Smooth muscle cell (in vitro differentiated cells): ENCODE data around the gene LRRC53. TPM values are rescaled to one million over a fixed set of nuclear protein-coding genes. Genes with fewer than 3 reads are reported as not detected.

Source experiments
- DNase-seq: peaks from one replicate; lab custom pipeline; 2025; ENCODE audit not compliant: unreplicated experiment; lab: John Stamatoyannopoulos, UW
- H2AFZ ChIP-seq: fragments of 200-600 bp; sonication (generic); 2 replicates; pipeline ENCODE4 v1.6.0; 2016; ENCODE audit warnings: antibody characterized with exemption, low read depth, mild to moderate bottlenecking
- H3F3A ChIP-seq: fragments of 200-600 bp; sonication (generic); 2 replicates; pipeline ENCODE4 v1.6.0; 2017; ENCODE audit warnings: antibody characterized with exemption, low read depth
- H3K27ac ChIP-seq: fragments of 200-600 bp; sonication (generic); 2 replicates; pipeline ENCODE4 v1.5.1; 2016; ENCODE audit warnings: low read depth, mild to moderate bottlenecking
- H3K27me3 ChIP-seq: fragments of 200-600 bp; sonication (generic); 2 replicates; pipeline ENCODE4 v1.6.1; 2016; ENCODE audit warnings: low read depth, mild to moderate bottlenecking
- H3K36me3 ChIP-seq: fragments of 200-600 bp; sonication (generic); 2 replicates; pipeline ENCODE4 v1.5.1; 2016; ENCODE audit warnings: low read depth
- H3K4me1 ChIP-seq: fragments of 200-600 bp; sonication (generic); 2 replicates; pipeline ENCODE4 v1.5.1; 2016; ENCODE audit warnings: low read depth
- H3K4me2 ChIP-seq: fragments of 200-600 bp; sonication (generic); 2 replicates; pipeline ENCODE4 v1.6.0; 2016; ENCODE audit warnings: mild to moderate bottlenecking
- H3K4me3 ChIP-seq: fragments of 200-600 bp; sonication (generic); 2 replicates; pipeline ENCODE4 v1.5.1; 2016; ENCODE audit warnings: mild to moderate bottlenecking
- H3K79me2 ChIP-seq: fragments of 200-600 bp; sonication (generic); 2 replicates; pipeline ENCODE4 v1.6.0; 2016; ENCODE audit warnings: low read depth, mild to moderate bottlenecking
- H3K9ac ChIP-seq: fragments of 200-600 bp; sonication (generic); 2 replicates; pipeline ENCODE4 v1.6.0; 2016; ENCODE audit warnings: low read depth
- H3K9me3 ChIP-seq: fragments of 200-600 bp; sonication (generic); replicated peaks from 2 replicates; pipeline ENCODE4 v1.5.1; 2016; ENCODE audit warnings: low read depth
- H4K20me1 ChIP-seq: fragments of 200-600 bp; sonication (generic); 2 replicates; pipeline ENCODE4 v1.6.0; 2016; ENCODE audit warnings: low read depth
- WGBS: methylation state at CpG from one replicate; pipeline ENCODE4 v1.1.7; 2016; ENCODE audit warnings: low lambda C conversion rate; 5-methylcytosine and 5-hydroxymethylcytosine counted together
- polyA plus RNA-seq: library from polyadenylated mRNA; unstranded; fragments of >200 nt; fragmentation: Nextera tagmentation; extraction: Ambion mirVana; gene quantifications from 2 replicates; pipeline ENCODE4 v1.2.1, GENCODE V29; 2016
- total RNA-seq: library from RNA; depleted of rRNA; stranded (reverse); fragments of >200 nt; gene quantifications from 2 replicates; pipeline ENCODE4 v1.2.3, GENCODE V29; 2014
- TF ChIP-seq, protein P1 (sequence below): fragments of 200-600 bp; sonication (generic); IDR thresholded peaks from 2 replicates; pipeline ENCODE4 v1.5.1; 2017; ENCODE audit warnings: borderline replicate concordance, mild to moderate bottlenecking, antibody characterized with exemption; ENCODE audit not compliant: insufficient read depth, poor library complexity, severe bottlenecking

The LRRC53 gene
- total and polyA plus RNA-seq, 2 experiments from 2014 or later, result not detected

- no peaks in the 10 kb centered on the region for H3K36me3 ChIP-seq
- WGBS, result 89% methylated on average over 2 of the region's 2 CpGs
- TF ChIP-seq, protein P1, sequence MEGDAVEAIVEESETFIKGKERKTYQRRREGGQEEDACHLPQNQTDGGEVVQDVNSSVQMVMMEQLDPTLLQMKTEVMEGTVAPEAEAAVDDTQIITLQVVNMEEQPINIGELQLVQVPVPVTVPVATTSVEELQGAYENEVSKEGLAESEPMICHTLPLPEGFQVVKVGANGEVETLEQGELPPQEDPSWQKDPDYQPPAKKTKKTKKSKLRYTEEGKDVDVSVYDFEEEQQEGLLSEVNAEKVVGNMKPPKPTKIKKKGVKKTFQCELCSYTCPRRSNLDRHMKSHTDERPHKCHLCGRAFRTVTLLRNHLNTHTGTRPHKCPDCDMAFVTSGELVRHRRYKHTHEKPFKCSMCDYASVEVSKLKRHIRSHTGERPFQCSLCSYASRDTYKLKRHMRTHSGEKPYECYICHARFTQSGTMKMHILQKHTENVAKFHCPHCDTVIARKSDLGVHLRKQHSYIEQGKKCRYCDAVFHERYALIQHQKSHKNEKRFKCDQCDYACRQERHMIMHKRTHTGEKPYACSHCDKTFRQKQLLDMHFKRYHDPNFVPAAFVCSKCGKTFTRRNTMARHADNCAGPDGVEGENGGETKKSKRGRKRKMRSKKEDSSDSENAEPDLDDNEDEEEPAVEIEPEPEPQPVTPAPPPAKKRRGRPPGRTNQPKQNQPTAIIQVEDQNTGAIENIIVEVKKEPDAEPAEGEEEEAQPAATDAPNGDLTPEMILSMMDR, result no peak
- no peaks in the 10 kb centered on the region for H3K27me3 ChIP-seq
- no peaks in the 10 kb centered on the region for H3K9me3 ChIP-seq
- H2AFZ ChIP-seq, result no peak overlapping the region
- H3K4me1 ChIP-seq, result peaks cover 16% of the 10 kb centered on the region
- no peak overlapping the region for H3K27ac ChIP-seq
- no peak overlapping the region for H3K4me3 ChIP-seq
- H4K20me1 ChIP-seq, result peaks cover 7% of the 10 kb centered on the region
- H3K4me2 ChIP-seq, result no peak overlapping the region
- no peak for DNase-seq
- no peaks in the 10 kb centered on the region for H3K79me2 ChIP-seq
- no peak overlapping the region for H3K9ac ChIP-seq
- peaks cover 7% of the 10 kb centered on the region for H3F3A ChIP-seq
Observed at GRCh38 chr1:74423471-74423870, 88.9 kb downstream of the LRRC53 start.

DNA sequence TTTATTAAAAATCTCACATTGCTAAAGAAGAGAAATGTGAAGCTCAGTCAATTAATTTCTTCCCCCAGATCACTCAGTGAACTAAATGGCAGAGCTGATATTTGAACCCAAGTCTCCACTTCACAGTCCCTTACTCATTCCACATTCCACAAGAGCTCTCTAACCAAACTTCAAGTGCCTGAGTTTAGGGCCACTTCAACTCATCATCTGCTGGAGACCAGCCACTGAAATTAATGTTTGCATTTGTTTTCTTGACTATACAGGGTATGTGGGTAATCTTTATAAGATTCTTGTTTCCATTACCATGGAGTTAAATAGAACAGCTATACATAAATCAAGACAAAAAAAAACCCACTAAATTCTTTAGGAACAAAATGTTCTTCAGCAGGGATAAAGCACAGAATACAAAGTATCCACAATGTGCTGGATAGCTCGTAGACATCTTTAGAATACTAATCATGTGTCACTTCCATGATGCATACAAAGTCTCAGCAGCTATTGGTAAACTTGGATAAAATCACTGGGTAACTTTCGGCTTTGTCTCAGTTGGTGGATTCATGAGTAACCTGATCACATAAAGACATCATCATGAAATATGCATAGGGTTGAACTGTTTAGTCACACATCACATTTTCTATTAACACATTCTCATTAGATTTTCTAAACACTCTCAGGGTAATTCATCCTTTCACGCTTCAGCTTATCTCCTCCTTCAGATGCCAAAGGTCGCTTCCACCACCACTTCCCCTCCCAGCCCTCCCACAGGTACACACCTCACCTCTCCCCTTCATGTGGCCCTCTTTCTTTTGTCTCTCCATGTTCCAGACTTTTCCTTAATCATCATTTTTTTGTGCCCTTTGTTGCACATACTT, 89.8 kb downstream of the LRRC53 start:
- H4K20me1 ChIP-seq, result peaks cover 7% of the 10 kb centered on the region
- H3F3A ChIP-seq, result peaks cover 7% of the 10 kb centered on the region
- no peaks in the 10 kb centered on the region for H3K9me3 ChIP-seq
- H3K4me1 ChIP-seq, result peaks cover 16% of the 10 kb centered on the region
- no peaks in the 10 kb centered on the region for H3K36me3 ChIP-seq
- H3K27ac ChIP-seq, result no peak overlapping the region
- no peak for DNase-seq
- no peak overlapping the region for H2AFZ ChIP-seq
- H3K4me3 ChIP-seq, result no peak overlapping the region
- H3K9ac ChIP-seq, result no peak overlapping the region
- H3K27me3 ChIP-seq, result no peaks in the 10 kb centered on the region
- no peak overlapping the region for H3K4me2 ChIP-seq
- H3K79me2 ChIP-seq, result no peaks in the 10 kb centered on the region
- 83% methylated on average over 4 of the region's 4 CpGs for WGBS
- TF ChIP-seq, protein P1, result no peak

DNA sequence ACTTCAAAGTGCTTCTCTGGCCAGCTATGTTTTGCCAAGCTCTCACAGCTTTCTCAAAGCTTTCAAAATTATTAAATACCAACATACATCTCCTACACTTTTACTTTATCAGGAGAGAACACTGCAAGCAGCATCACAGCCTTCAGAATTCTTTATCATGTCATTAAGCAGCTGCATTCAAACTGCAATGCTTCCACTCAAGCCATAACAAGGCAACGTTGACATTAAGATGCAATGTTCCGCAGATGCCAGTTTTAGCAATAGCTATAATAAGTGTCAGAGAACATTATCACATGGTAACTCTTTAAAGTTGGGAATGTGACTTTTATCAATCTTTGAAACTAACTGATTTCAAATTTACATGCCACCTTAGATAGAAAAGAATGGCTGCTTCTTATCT, 91.9 kb downstream of the LRRC53 start:
- no peaks in the 10 kb centered on the region for H3K36me3 ChIP-seq
- no peaks in the 10 kb centered on the region for H3K9me3 ChIP-seq
- no peak overlapping the region for H3K27ac ChIP-seq
- H3K4me3 ChIP-seq, result no peak overlapping the region
- no peaks in the 10 kb centered on the region for H3K79me2 ChIP-seq
- WGBS, result 45% methylated on average over 2 of the region's 2 CpGs
- no peaks in the 10 kb centered on the region for H4K20me1 ChIP-seq
- H3K9ac ChIP-seq, result no peak overlapping the region
- TF ChIP-seq, protein P1, result no peak
- no peak overlapping the region for H2AFZ ChIP-seq
- no peaks in the 10 kb centered on the region for H3K27me3 ChIP-seq
- DNase-seq, result no peak
- H3F3A ChIP-seq, result no peaks in the 10 kb centered on the region
- H3K4me1 ChIP-seq, result peaks cover 2% of the 10 kb centered on the region
- H3K4me2 ChIP-seq, result no peak overlapping the region

Other genes starting within 250 kb of the LRRC53 start
- gene ERICH3, start 161.2 kb upstream of the LRRC53 start, total RNA-seq, result not detected in 2 replicates
- not detected in 2 replicates for gene ERICH3, start 161.2 kb upstream of the LRRC53 start, polyA plus RNA-seq
- gene CRYZ, start 220.4 kb upstream of the LRRC53 start, total RNA-seq, result 0.04 TPM in 1 of 2 replicates, not detected in the other
- not detected in 2 replicates for gene CRYZ, start 220.4 kb upstream of the LRRC53 start, polyA plus RNA-seq
- not detected in 2 replicates for gene TYW3, start 220.5 kb upstream of the LRRC53 start, total RNA-seq
- gene TYW3, start 220.5 kb upstream of the LRRC53 start, polyA plus RNA-seq, result not detected in 2 replicates